Trophoblast cell (in vitro differentiated cells and primary cell): ENCODE data around the gene SYNGR4.

Source experiments
- DNase-seq, 2 donors: peaks; one replicate each; pipeline ENCODE4 v3.0.0-alpha.2; 2016
- H2AFZ ChIP-seq: 2 replicates; pipeline ENCODE4 v1.6.1; 2013; ENCODE audit warnings: low read length, moderate library complexity, mild to moderate bottlenecking; ENCODE audit not compliant: insufficient read depth, poor library complexity
- H2AK5ac ChIP-seq: 2 replicates; pipeline ENCODE4 v1.6.1; 2013; ENCODE audit warnings: mild to moderate bottlenecking, low read length
- H2BK120ac ChIP-seq: 2 replicates; pipeline ENCODE4 v1.6.1; 2013; ENCODE audit warnings: low read length, mild to moderate bottlenecking, moderate library complexity; ENCODE audit not compliant: insufficient read depth, poor library complexity
- H2BK12ac ChIP-seq: 2 replicates; pipeline ENCODE4 v1.6.1; 2013; ENCODE audit warnings: mild to moderate bottlenecking, low read length, moderate library complexity
- H2BK5ac ChIP-seq: 2 replicates; pipeline ENCODE4 v1.6.1; 2013; ENCODE audit warnings: low read length, low read depth, moderate library complexity, mild to moderate bottlenecking; ENCODE audit not compliant: poor library complexity
- H3K14ac ChIP-seq: 2 replicates; pipeline ENCODE4 v1.6.1; 2013; ENCODE audit warnings: mild to moderate bottlenecking, low read length
- H3K18ac ChIP-seq: 2 replicates; pipeline ENCODE4 v1.6.1; 2013; ENCODE audit warnings: mild to moderate bottlenecking, low read length
- H3K23ac ChIP-seq: 2 replicates; pipeline ENCODE4 v1.6.1; 2013; ENCODE audit warnings: low read length
- H3K27ac ChIP-seq: 2 replicates; pipeline ENCODE4 v1.5.1; 2013; ENCODE audit warnings: low read depth, mild to moderate bottlenecking, inconsistent platforms, low read length, moderate library complexity
- H3K27me3 ChIP-seq: 2 replicates; pipeline ENCODE4 v1.6.1; 2013; ENCODE audit warnings: inconsistent platforms, mild to moderate bottlenecking, low read length, moderate library complexity; ENCODE audit not compliant: insufficient read depth
- H3K36me3 ChIP-seq, 2 experiments: 1 replicate in 1 of 2; 2 replicates in 1 of 2; pipeline ENCODE4 v1.6.1; 2013; ENCODE audit warnings: low read length in 2 of 2, mild to moderate bottlenecking in 2 of 2, moderate library complexity in 1 of 2; ENCODE audit not compliant: insufficient read depth in 2 of 2, control insufficient read depth in 1 of 2
- H3K4ac ChIP-seq: 2 replicates; pipeline ENCODE4 v1.6.1; 2013; ENCODE audit warnings: low read depth, mild to moderate bottlenecking, low read length, moderate library complexity
- H3K4me1 ChIP-seq, 2 experiments: 1 replicate in 1 of 2; 2 replicates in 1 of 2; pipeline ENCODE4 v1.6.1; 2013; ENCODE audit warnings: low read length in 2 of 2, mild to moderate bottlenecking in 2 of 2, moderate library complexity in 1 of 2; ENCODE audit not compliant: insufficient read depth in 2 of 2, control insufficient read depth in 1 of 2
- H3K4me2 ChIP-seq: 2 replicates; pipeline ENCODE4 v1.6.1; 2013; ENCODE audit warnings: inconsistent platforms, mild to moderate bottlenecking, low read length, moderate library complexity
- H3K4me3 ChIP-seq: 2 replicates; pipeline ENCODE4 v1.5.1; 2013; ENCODE audit warnings: mild to moderate bottlenecking, low read depth, low read length, inconsistent platforms
- H3K79me1 ChIP-seq: one replicate; pipeline ENCODE4 v1.6.1; 2013; ENCODE audit warnings: low read length
- H3K79me2 ChIP-seq: 2 replicates; pipeline ENCODE4 v1.6.1; 2013; ENCODE audit warnings: low read length, mild to moderate bottlenecking; ENCODE audit not compliant: control insufficient read depth, insufficient read depth, poor library complexity
- H3K9ac ChIP-seq: 2 replicates; pipeline ENCODE4 v1.6.1; 2013; ENCODE audit warnings: mild to moderate bottlenecking, low read length
- H3K9me3 ChIP-seq: 2 replicates; pipeline ENCODE4 v1.6.1; 2013; ENCODE audit warnings: low read depth, mild to moderate bottlenecking, control low read depth, inconsistent platforms, low read length; ENCODE audit not compliant: insufficient read depth
- H4K12ac ChIP-seq: 2 replicates; pipeline ENCODE4 v1.6.1; 2013; ENCODE audit warnings: low read depth, mild to moderate bottlenecking, low read length, moderate library complexity
- H4K8ac ChIP-seq: 2 replicates; pipeline ENCODE4 v1.6.1; 2013; ENCODE audit warnings: low read depth, mild to moderate bottlenecking, low read length, moderate library complexity
- H4K91ac ChIP-seq: one replicate; pipeline ENCODE4 v1.6.1; 2013; ENCODE audit warnings: low read depth, mild to moderate bottlenecking, low read length, moderate library complexity
- WGBS: extraction: QIAGEN DNeasy Blood & Tissue Kit; methylation state at CpG from one replicate; pipeline ENCODE4 v1.1.7; 2013; ENCODE audit warnings: missing lambda C conversion rate; ENCODE audit not compliant: insufficient read length, insufficient coverage; ENCODE audit errors: extremely low coverage; 5-methylcytosine and 5-hydroxymethylcytosine counted together

SYNGR4 gene

GRCh38 chr19:48400018-48400742 lies 36.0 kb downstream of the SYNGR4 start:
- Histone ChIP-seq H3K9ac (no peak overlapping the region), H3K4me3 (no peak overlapping the region), H3K79me1 (peaks cover 10% of the 10 kb centered on the region), H4K8ac (peak overlapping the region; percentile 63), H3K4me1 (peaks cover 10 to 22% of the 10 kb centered on the region in 2 experiments), H2BK12ac (no peak overlapping the region), H3K27me3 (peaks cover 8% of the 10 kb centered on the region), H4K91ac (peak overlapping the region; percentile 1), H3K14ac (no peak overlapping the region), H3K9me3 (no peaks in the 10 kb centered on the region), H3K79me2 (peaks cover 2% of the 10 kb centered on the region), H3K27ac (no peak overlapping the region), H3K18ac (no peak overlapping the region), H3K4me2 (peak overlapping the region; percentile 71), H2BK120ac (no peak overlapping the region), H3K4ac (no peak overlapping the region), H3K36me3 (no peaks in the 10 kb centered on the region), H2AK5ac (no peak overlapping the region), H2AFZ (no peak overlapping the region), H3K23ac (no peak overlapping the region), H2BK5ac (no peak overlapping the region), H4K12ac (no peak overlapping the region)
- no CpG with 5 or more reads among the region's 14 CpGs for WGBS
- DNase-seq: peak; percentile 83

GRCh38 chr19:48401287-48401686 lies 37.1 kb downstream of the SYNGR4 start:
- no peak overlapping the region for H2AK5ac ChIP-seq
- H2AFZ ChIP-seq: no peak overlapping the region
- no peak overlapping the region for H3K18ac ChIP-seq
- no peaks in the 10 kb centered on the region for H3K36me3 ChIP-seq
- H4K91ac ChIP-seq: no peak overlapping the region
- no peak for DNase-seq
- peaks cover 10% of the 10 kb centered on the region for H3K79me1 ChIP-seq
- H3K4me1 ChIP-seq: peaks cover 7 to 20% of the 10 kb centered on the region in 2 experiments
- no peak overlapping the region for H4K12ac ChIP-seq
- no CpG with 5 or more reads among the region's 5 CpGs for WGBS
- no peak overlapping the region for H3K9ac ChIP-seq
- H3K4me3 ChIP-seq: no peak overlapping the region
- H3K4me2 ChIP-seq: no peak overlapping the region
- peaks cover 2% of the 10 kb centered on the region for H3K79me2 ChIP-seq
- H2BK120ac ChIP-seq: no peak overlapping the region
- H3K4ac ChIP-seq: no peak overlapping the region
- H3K14ac ChIP-seq: no peak overlapping the region
- H3K27me3 ChIP-seq: no peaks in the 10 kb centered on the region
- H3K27ac ChIP-seq: no peak overlapping the region
- no peaks in the 10 kb centered on the region for H3K9me3 ChIP-seq
- no peak overlapping the region for H2BK5ac ChIP-seq
- H4K8ac ChIP-seq: no peak overlapping the region
- H3K23ac ChIP-seq: no peak overlapping the region
- no peak overlapping the region for H2BK12ac ChIP-seq

GRCh38 chr19:48403606-48404005 lies 39.4 kb downstream of the SYNGR4 start:
- Histone ChIP-seq H3K14ac (no peak overlapping the region), H3K18ac (no peak overlapping the region), H3K4me3 (no peak overlapping the region), H3K79me2 (no peaks in the 10 kb centered on the region), H3K79me1 (peaks cover 5% of the 10 kb centered on the region), H4K8ac (peak overlapping the region; percentile 53), H4K91ac (no peak overlapping the region), H3K27me3 (no peaks in the 10 kb centered on the region), H3K4me2 (no peak overlapping the region), H2AFZ (no peak overlapping the region), H3K23ac (no peak overlapping the region), H2AK5ac (no peak overlapping the region), H2BK120ac (no peak overlapping the region), H2BK5ac (no peak overlapping the region), H2BK12ac (no peak overlapping the region), H3K4me1 (peaks cover 0 to 6% of the 10 kb centered on the region in 2 experiments), H3K9me3 (no peaks in the 10 kb centered on the region), H3K27ac (no peak overlapping the region), H4K12ac (no peak overlapping the region), H3K36me3 (no peaks in the 10 kb centered on the region), H3K9ac (no peak overlapping the region), H3K4ac (no peak overlapping the region)
- DNase-seq: peak in 1 of 2 donors; percentile 27
- WGBS: no CpG with 5 or more reads among the region's 3 CpGs

- H3K79me1 ChIP-seq: no peaks in the 10 kb centered on the region
- no peak overlapping the region for H3K9ac ChIP-seq
- no peak overlapping the region for H3K23ac ChIP-seq
- H2BK5ac ChIP-seq: no peak overlapping the region
- no peak for DNase-seq
- no peak overlapping the region for H3K18ac ChIP-seq
- H3K4me2 ChIP-seq: no peak overlapping the region
- no CpG with 5 or more reads among the region's 27 CpGs for WGBS
- H4K91ac ChIP-seq: no peak overlapping the region
- no peaks in the 10 kb centered on the region for H3K9me3 ChIP-seq
- H4K8ac ChIP-seq: no peak overlapping the region
- H2BK12ac ChIP-seq: no peak overlapping the region
- no peak overlapping the region for H3K27ac ChIP-seq
- H3K4me3 ChIP-seq: no peak overlapping the region
- H3K36me3 ChIP-seq: no peaks in the 10 kb centered on the region
- no peak overlapping the region for H2BK120ac ChIP-seq
- H3K27me3 ChIP-seq: no peaks in the 10 kb centered on the region
- H4K12ac ChIP-seq: no peak overlapping the region
- no peaks in the 10 kb centered on the region for H3K79me2 ChIP-seq
- H3K4me1 ChIP-seq: peaks cover 0 to 2% of the 10 kb centered on the region in 2 experiments
- no peak overlapping the region for H3K14ac ChIP-seq
- H2AK5ac ChIP-seq: no peak overlapping the region
- H3K4ac ChIP-seq: no peak overlapping the region
- no peak overlapping the region for H2AFZ ChIP-seq
These were observed 41.0 kb downstream of the SYNGR4 start for GRCh38 chr19:48405010-48405659.
